Measurements from ENCODE around the gene PTPRD.

The PTPRD gene

GRCh38 chr9:8852301-8852864 is 1760.4 kb downstream of the PTPRD start:
- no peak for DNase-seq (ENCODE audit: low read depth, low spot score)
- ChIA-PET CTCF (no interaction called here), POLR2A (no interaction called here)
- no peak overlapping the region for H3K4me3 ChIP-seq (ENCODE audit: low read depth, low read length)
- no peak for TF ChIP-seq CTCF (IDR thresholded peaks at IDR 0.05; ENCODE audit: insufficient read depth, low read length, missing control alignments)

- H3K4me3 ChIP-seq (ENCODE audit: low read depth, low read length), result no peak overlapping the region
- POLR2A ChIA-PET, result no interaction called here
- DNase-seq (ENCODE audit: low read depth, low spot score), result no peak
- no peak for TF ChIP-seq CTCF (IDR thresholded peaks at IDR 0.05; ENCODE audit: insufficient read depth, low read length, missing control alignments)
- CTCF ChIA-PET, result no interaction called here
These were observed 1761.9 kb downstream of the PTPRD start for GRCh38 chr9:8850914-8851313.

- TF ChIP-seq CTCF (IDR thresholded peaks at IDR 0.05; ENCODE audit: insufficient read depth, low read length, missing control alignments), result no peak
- ChIA-PET POLR2A (no interaction called here), CTCF (no interaction called here)
- no peak for DNase-seq (ENCODE audit: low read depth, low spot score)
- no peak overlapping the region for H3K4me3 ChIP-seq (ENCODE audit: low read depth, low read length)
These were observed 1767.0 kb downstream of the PTPRD start for GRCh38 chr9:8845808-8846207.

- POLR2A ChIA-PET, result no interaction called here
- TF ChIP-seq CTCF (IDR thresholded peaks at IDR 0.05; ENCODE audit: insufficient read depth, low read length, missing control alignments), result no peak
- CTCF ChIA-PET, result no interaction called here
- no peak for DNase-seq (ENCODE audit: low read depth, low spot score)
- H3K4me3 ChIP-seq (ENCODE audit: low read depth, low read length), result no peak overlapping the region
These were observed 1767.4 kb downstream of the PTPRD start for GRCh38 chr9:8845376-8845775.

- ChIA-PET POLR2A (no interaction called here), CTCF (no interaction called here)
- no peak for TF ChIP-seq CTCF (IDR thresholded peaks at IDR 0.05; ENCODE audit: insufficient read depth, low read length, missing control alignments)
- DNase-seq (ENCODE audit: low read depth, low spot score), result no peak
- H3K4me3 ChIP-seq (ENCODE audit: low read depth, low read length), result no peak overlapping the region
These were observed 1768.3 kb downstream of the PTPRD start for GRCh38 chr9:8844549-8844948.

GRCh38 chr9:8842402-8843193 is 1770.2 kb downstream of the PTPRD start:
- ChIA-PET POLR2A (no interaction called here), CTCF (no interaction called here)
- DNase-seq (ENCODE audit: low read depth, low spot score), result no peak
- no peak for TF ChIP-seq CTCF (IDR thresholded peaks at IDR 0.05; ENCODE audit: insufficient read depth, low read length, missing control alignments)
- no peak overlapping the region for H3K4me3 ChIP-seq (ENCODE audit: low read depth, low read length)

Data from AG04449 (cell line).